Common myeloid progenitor, CD34-positive (primary cell): Measurements from ENCODE around the gene VEZF1. TPM values are rescaled to one million over a fixed set of nuclear protein-coding genes. Genes with fewer than 3 reads are reported as not detected.

Source experiments
- CTCF ChIA-PET: fragments of 350-600 bp; sonication (Branson Sonifier 250); formaldehyde crosslinking; loops from one replicate; lab custom pipeline; 2021; ENCODE audit warnings: antibody characterized with exemption; lab: Charles Lee
- POLR2A ChIA-PET: fragments of 350-600 bp; sonication (Branson Sonifier 250); formaldehyde crosslinking; loops from one replicate; lab custom pipeline; 2021; ENCODE audit warnings: antibody characterized with exemption; lab: Charles Lee
- DNase-seq, 3 donors: peaks; one replicate each; pipeline versions ENCODE4 v3.0.0 to v3.0.0-alpha.2; 2013
- H3K27ac ChIP-seq, 2 experiments: 1 replicate in 1 of 2; 2 replicates in 1 of 2; pipeline ENCODE4 v1.7.0; 2013; ENCODE audit warnings: inconsistent platforms in 2 of 2, low read length in 2 of 2, mild to moderate bottlenecking in 2 of 2, low read depth in 1 of 2, moderate library complexity in 1 of 2; ENCODE audit not compliant: severe bottlenecking in 2 of 2, insufficient read depth in 1 of 2, poor library complexity in 1 of 2
- H3K27me3 ChIP-seq, 5 experiments: replicated peaks in 2 of 5; 1 replicate in 3 of 5; 2 replicates in 2 of 5; pipeline versions ENCODE4 v1.6.1 to v1.7.0; 2013; ENCODE audit warnings: low read length in 4 of 5, mild to moderate bottlenecking in 2 of 5, moderate library complexity in 2 of 5, inconsistent platforms in 1 of 5; ENCODE audit not compliant: insufficient read depth in 5 of 5, control insufficient read depth in 4 of 5
- H3K36me3 ChIP-seq, 4 experiments: 1 replicate in 2 of 4; 2 replicates in 2 of 4; pipeline versions ENCODE4 v1.6.1 to v1.7.0; 2013; ENCODE audit warnings: low read length in 3 of 4, control low read depth in 1 of 4, mild to moderate bottlenecking in 1 of 4; ENCODE audit not compliant: control insufficient read depth in 4 of 4, insufficient read depth in 4 of 4
- H3K4me1 ChIP-seq, 4 experiments: 1 replicate in 3 of 4; 2 replicates in 1 of 4; pipeline versions ENCODE4 v1.6.1 to v1.7.1; 2013; ENCODE audit warnings: low read length in 3 of 4, mild to moderate bottlenecking in 3 of 4, control low read depth in 1 of 4, inconsistent platforms in 1 of 4, moderate library complexity in 1 of 4; ENCODE audit not compliant: control insufficient read depth in 4 of 4, insufficient read depth in 4 of 4; ENCODE audit errors: control extremely low read depth in 1 of 4
- H3K4me3 ChIP-seq, 7 experiments: 1 replicate in 4 of 7; 2 replicates in 3 of 7; pipeline versions ENCODE4 v1.5.1 to v1.7.0; 2013; ENCODE audit warnings: mild to moderate bottlenecking in 7 of 7, low read length in 6 of 7, moderate library complexity in 6 of 7, inconsistent platforms in 2 of 7, low read depth in 2 of 7, control low read depth in 1 of 7; ENCODE audit not compliant: insufficient read depth in 4 of 7, control insufficient read depth in 1 of 7; ENCODE audit errors: extremely low read depth in 1 of 7
- H3K9me3 ChIP-seq, 5 experiments: 1 replicate in 4 of 5; 2 replicates in 1 of 5; pipeline versions ENCODE4 v1.6.1 to v1.7.1; 2013; ENCODE audit warnings: low read length in 4 of 5, mild to moderate bottlenecking in 2 of 5, inconsistent platforms in 1 of 5, low read depth in 1 of 5, moderate library complexity in 1 of 5; ENCODE audit not compliant: control insufficient read depth in 4 of 5, insufficient read depth in 2 of 5; ENCODE audit errors: control extremely low read depth in 1 of 5
- WGBS: methylation state at CpG from one replicate; pipeline ENCODE4 v1.1.5; 2013; ENCODE audit not compliant: insufficient coverage; 5-methylcytosine and 5-hydroxymethylcytosine counted together
- polyA plus RNA-seq: library from polyadenylated mRNA; unstranded; fragments of 120-200 nt; gene quantifications from one replicate; pipeline ENCODE4 v1.2.1, GENCODE V29; 2013

Gene VEZF1, protein sequence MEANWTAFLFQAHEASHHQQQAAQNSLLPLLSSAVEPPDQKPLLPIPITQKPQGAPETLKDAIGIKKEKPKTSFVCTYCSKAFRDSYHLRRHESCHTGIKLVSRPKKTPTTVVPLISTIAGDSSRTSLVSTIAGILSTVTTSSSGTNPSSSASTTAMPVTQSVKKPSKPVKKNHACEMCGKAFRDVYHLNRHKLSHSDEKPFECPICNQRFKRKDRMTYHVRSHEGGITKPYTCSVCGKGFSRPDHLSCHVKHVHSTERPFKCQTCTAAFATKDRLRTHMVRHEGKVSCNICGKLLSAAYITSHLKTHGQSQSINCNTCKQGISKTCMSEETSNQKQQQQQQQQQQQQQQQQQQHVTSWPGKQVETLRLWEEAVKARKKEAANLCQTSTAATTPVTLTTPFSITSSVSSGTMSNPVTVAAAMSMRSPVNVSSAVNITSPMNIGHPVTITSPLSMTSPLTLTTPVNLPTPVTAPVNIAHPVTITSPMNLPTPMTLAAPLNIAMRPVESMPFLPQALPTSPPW
- polyA plus RNA-seq, result 71.2 TPM

DNA sequence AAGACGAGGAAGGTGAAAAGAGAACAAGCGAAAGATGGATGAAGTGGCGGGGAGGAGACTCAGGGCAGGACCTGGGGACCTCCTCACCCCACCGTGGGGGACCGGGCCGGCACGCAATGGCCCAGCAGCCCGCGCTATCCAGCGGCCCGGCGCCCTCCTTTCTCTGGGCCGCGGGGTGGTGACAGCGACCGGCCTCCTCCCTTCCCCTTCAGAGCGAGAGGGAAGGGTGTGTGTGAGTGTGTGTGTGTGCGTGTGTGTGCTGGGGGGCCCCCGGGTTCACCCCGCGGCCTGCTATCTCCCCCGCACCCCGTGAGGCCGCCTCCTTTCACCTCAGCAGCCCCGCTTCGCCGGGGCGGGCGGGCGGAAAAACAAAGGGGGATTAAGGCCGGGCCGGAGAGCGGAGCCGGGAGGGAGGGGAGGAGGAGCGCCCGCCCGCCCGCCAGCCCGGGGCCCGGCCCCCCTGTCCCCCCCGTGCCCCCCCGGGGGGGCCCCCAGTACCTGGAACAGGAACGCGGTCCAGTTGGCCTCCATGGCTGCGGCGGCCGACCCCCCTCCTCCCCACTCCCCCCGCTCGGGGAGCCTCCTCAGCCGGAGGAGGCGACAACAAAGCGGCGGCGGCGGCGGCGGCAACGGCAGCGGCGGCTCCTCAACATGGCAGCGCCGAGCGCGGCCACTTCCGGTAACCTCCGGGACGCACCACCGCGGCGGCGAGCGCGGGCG, at the start of gene VEZF1:
Gene VEZF1 (minus strand): TSS at position 674 of the 720 bp plus-strand sequence. CDS start 143 bp downstream, at position 531.
- peaks cover 26 to 49% (median 27%) of the 10 kb centered on the region in 4 experiments for H3K4me1 ChIP-seq
- peaks cover 2 to 9% (median 5%) of the 10 kb centered on the region in 4 experiments for H3K36me3 ChIP-seq
- 0% methylated on average over 23 of the region's 74 CpGs for WGBS

DNA sequence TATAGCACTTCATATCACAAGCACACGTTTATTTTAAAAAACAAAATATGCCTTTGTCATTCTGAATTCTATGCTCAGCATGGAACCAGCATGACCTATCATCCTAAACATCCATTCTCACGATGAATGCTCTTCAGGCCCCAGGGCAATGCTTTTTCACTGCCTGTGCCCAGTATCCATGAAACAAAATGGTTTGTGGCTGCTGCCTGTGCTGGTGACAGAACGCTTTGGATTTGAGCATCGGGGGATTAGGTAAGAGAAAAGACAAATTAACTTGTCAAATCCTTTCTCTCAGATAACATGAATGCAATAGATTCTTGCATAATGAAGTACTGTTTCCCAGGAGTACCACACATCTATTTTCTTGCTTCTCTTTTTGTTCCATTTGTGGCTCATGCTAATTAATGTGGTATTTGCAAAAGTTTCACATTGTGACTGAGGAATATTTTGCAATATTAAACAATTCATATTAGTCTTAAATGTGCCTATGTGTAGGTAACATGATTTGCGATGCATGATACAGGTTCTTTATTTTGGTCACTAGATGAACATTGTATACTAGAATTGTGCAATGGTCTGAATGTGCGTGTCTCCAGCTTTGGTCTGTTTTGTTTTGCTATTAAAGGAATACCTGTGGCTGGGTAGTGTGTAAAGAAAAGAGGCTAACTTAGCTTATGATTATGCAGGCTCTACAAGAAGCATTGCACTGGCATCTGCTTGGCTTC, 44.8 kb upstream of the VEZF1 start:
- ChIA-PET CTCF (interaction anchor here (1.3 kb wide), 1 partner anchor 20 kb away, joined by 3 read pairs; no protein-coding TSS in a partner anchor), POLR2A (no interaction called here)
- no peak for DNase-seq
- Histone ChIP-seq H3K27me3 (peaks cover 0 to 2% (median 0%) of the 10 kb centered on the region in 5 experiments), H3K9me3 (no peaks in the 10 kb centered on the region), H3K27ac (no peak overlapping the region), H3K4me3 (no peak overlapping the region), H3K36me3 (no peaks in the 10 kb centered on the region), H3K4me1 (no peaks in the 10 kb centered on the region)
- WGBS, result 87% methylated on average over 3 of the region's 6 CpGs

More for the DNA sequence above, at the start of gene VEZF1:
- Histone ChIP-seq H3K27me3 (no peaks in the 10 kb centered on the region), H3K27ac (peak within 1 kb of the TSS; percentile 77 to 91), H3K9me3 (no peaks in the 10 kb centered on the region), H3K4me3 (peak within 1 kb of the TSS; percentile 73 to 90 (median 84))
- ChIA-PET CTCF (interaction anchor here (1.3 to 16.1 kb wide), 6 partner anchors 11 to 131 kb away, joined by 3 to 443 read pairs (median 9); partner anchors contain the start of gene MRPS23), POLR2A (interaction anchor here (0.6 to 1.3 kb wide), 5 partner anchors 19 to 138 kb away, joined by 3 to 5 read pairs (median 3); partner anchors contain the start of genes DYNLL2, MRPS23 and SRSF1)
- peak in 2 of 3 donors; percentile 84 to 91 for DNase-seq

DNA sequence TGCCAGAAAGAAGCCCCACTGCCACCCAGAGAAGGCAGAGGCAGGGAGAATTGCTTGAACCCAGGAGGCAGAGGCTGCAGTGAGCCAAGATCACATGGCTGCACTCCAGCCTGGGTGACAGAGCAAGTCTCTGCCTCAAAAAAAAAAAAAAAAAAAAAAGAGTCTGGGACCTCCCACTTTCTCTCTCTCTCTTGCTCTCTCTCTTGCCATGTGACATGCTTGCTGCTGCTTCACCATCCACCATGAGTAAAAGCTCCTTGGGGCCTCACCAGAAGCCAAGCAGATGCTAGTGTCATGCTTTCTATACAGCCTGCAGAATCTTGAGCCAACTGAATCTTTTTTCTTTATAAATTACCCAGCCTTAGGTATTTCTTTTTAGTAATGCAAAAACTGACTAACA, 40.5 kb upstream of the VEZF1 start:
- Histone ChIP-seq H3K9me3 (no peaks in the 10 kb centered on the region), H3K27me3 (peaks cover 0 to 5% (median 2%) of the 10 kb centered on the region in 5 experiments), H3K4me3 (no peak overlapping the region), H3K4me1 (no peaks in the 10 kb centered on the region), H3K27ac (no peak overlapping the region), H3K36me3 (no peaks in the 10 kb centered on the region)
- peak in 2 of 3 donors; percentile 7 to 14 for DNase-seq
- POLR2A ChIA-PET, result no interaction called here
- CTCF ChIA-PET, result interaction anchor here (1.1 kb wide), 1 partner anchor 31 kb away, joined by 3 read pairs; no protein-coding TSS in a partner anchor

DNA sequence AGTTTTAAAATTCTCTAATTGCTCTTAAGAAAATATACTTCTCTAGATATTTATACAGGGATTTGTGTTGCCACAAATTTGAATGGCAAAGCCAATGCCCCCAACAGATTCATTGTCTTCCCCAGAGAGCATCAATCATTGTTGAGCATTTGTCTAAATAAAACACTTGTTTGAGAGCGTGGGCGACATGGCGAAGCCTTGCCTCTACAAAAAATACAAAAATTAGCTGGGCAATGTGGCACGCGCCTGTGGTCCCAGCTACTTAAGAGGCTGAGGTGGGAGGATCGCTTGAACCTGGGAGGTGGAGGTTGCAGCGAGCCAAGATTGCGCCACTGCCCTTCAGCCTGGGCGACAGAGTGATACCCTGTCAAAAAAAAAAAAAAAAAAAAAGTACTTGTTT, 32.3 kb upstream of the VEZF1 start:
- ChIA-PET CTCF (no interaction called here), POLR2A (no interaction called here)
- H3K27ac ChIP-seq, result no peak overlapping the region
- H3K36me3 ChIP-seq, result no peaks in the 10 kb centered on the region
- 95% methylated on average over 3 of the region's 9 CpGs for WGBS
- peaks cover 0 to 3% (median 2%) of the 10 kb centered on the region in 5 experiments for H3K27me3 ChIP-seq
- H3K4me1 ChIP-seq, result no peaks in the 10 kb centered on the region
- no peaks in the 10 kb centered on the region for H3K9me3 ChIP-seq
- DNase-seq, result no peak
- no peak overlapping the region for H3K4me3 ChIP-seq

DNA sequence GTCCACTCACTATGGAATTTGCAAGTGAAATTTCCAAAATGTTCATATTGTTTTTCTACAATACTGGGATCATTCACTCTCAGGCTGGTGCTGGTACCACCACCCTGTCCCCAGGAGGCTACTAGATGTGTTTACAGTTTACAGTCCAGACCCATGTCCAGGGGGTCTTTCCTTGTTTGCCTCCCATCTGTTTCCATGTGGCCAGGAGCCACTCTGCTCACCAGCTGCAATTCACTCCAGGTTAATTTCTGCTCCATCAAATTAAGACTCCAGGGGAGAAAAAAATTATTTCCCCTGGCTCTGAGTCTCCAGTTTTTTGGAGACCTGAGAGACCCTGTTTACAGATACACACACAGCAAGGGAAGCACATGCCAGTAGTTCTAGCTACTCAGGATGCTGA, 31.5 kb upstream of the VEZF1 start:
- Histone ChIP-seq H3K36me3 (no peaks in the 10 kb centered on the region), H3K9me3 (no peaks in the 10 kb centered on the region), H3K4me3 (no peak overlapping the region), H3K27me3 (peaks cover 0 to 3% (median 0%) of the 10 kb centered on the region in 5 experiments), H3K27ac (no peak overlapping the region), H3K4me1 (no peaks in the 10 kb centered on the region)
- CTCF ChIA-PET, result interaction anchor here (0.7 kb wide), 1 partner anchor 188 kb away, joined by 3 read pairs; no protein-coding TSS in a partner anchor
- POLR2A ChIA-PET, result interaction anchor here (0.6 kb wide), 2 partner anchors 249 to 1106 kb away, joined by 3 to 4 read pairs; no protein-coding TSS in a partner anchor
- no peak for DNase-seq

DNA sequence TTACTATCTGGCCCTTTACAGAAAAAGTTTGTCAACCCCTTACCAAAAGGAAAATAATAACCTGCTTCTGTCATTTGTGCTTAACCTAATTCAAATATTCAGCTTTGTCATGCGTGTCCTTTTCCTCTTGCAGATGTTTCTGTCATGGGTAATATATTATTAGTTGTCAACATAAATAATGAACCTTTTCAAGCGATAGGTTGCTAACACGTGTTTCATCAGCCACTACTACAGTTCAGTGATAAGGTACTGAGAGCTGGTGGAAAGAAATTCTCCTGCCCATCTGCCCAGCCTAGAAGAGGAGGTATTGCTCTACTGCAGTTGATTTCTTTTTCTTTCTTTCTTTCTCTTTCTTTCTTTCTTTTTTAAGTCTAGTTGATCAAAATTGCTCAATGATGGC, 31.0 kb upstream of the VEZF1 start:
- H3K27me3 ChIP-seq, result peaks cover 0 to 3% (median 0%) of the 10 kb centered on the region in 5 experiments
- H3K4me1 ChIP-seq, result no peaks in the 10 kb centered on the region
- CTCF ChIA-PET, result interaction anchor here (0.7 to 1.1 kb wide), 2 partner anchors 26 to 187 kb away, joined by 3 read pairs; no protein-coding TSS in a partner anchor
- H3K27ac ChIP-seq, result no peak overlapping the region
- H3K4me3 ChIP-seq, result no peak overlapping the region
- DNase-seq, result no peak
- H3K9me3 ChIP-seq, result no peaks in the 10 kb centered on the region
- WGBS, result no CpG with 5 or more reads among the region's 3 CpGs
- POLR2A ChIA-PET, result interaction anchor here (0.6 kb wide), 2 partner anchors 248 to 1106 kb away, joined by 3 to 4 read pairs; no protein-coding TSS in a partner anchor
- no peaks in the 10 kb centered on the region for H3K36me3 ChIP-seq
